CD1c-positive myeloid dendritic cell (primary cell): Measurements from ENCODE around the gene CEACAM8.
"Not testable (repeated sequence)": the region's sequence is repeated elsewhere in the genome, so short reads cannot be mapped to it uniquely, and the experiment has no call there.

Experiments used
- DNase-seq: peaks from one replicate; pipeline ENCODE4 v3.0.0-alpha.2; 2016; ENCODE audit errors: extremely low spot score

Gene CEACAM8

DNA sequence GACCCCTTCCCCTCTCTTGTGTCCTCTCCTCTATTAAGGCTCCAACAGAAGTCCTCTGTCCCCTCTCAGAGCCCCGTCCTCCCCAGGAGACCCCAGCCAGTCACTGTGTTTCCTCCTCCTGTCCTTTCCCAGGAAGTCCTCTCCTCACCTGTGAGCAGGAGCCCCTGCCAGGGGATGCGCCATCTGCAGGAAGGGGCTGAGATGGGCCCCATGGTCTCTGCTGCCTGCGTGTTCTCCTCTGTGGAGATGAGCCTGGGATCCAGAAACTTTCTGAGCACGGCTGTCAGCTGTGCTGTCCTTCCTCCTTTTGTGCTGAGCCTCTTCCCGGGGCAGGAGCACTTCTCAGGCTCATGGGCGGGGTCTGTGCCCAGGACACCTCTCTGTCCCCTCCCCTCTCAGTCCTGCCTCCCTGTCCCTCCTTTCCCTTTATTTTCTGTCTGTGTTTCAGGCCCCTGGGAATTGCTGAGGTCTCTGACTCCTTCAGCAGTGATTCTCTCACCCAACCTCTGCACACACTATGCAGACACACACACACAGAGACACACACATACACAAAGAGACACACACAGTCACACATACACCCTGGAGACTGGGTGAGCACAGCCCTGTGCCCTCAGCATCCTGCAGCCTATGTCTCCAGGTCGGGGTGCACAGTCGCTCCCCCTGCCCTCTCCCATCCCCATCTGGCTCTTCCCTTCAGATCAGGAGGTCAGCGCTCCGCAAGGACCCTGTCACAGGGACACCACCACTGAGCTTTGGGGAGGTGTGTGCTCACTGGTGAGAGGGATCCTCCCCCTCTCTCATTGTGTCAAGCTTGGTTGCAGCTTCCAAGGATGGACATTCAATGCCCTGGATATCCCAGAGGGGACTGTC, at the start of gene CEACAM8:
Gene CEACAM8 (minus strand): TSS at position 308 of the 873 bp plus-strand sequence. CDS start 96 bp downstream, at position 212.
- DNase-seq = no peak

DNA sequence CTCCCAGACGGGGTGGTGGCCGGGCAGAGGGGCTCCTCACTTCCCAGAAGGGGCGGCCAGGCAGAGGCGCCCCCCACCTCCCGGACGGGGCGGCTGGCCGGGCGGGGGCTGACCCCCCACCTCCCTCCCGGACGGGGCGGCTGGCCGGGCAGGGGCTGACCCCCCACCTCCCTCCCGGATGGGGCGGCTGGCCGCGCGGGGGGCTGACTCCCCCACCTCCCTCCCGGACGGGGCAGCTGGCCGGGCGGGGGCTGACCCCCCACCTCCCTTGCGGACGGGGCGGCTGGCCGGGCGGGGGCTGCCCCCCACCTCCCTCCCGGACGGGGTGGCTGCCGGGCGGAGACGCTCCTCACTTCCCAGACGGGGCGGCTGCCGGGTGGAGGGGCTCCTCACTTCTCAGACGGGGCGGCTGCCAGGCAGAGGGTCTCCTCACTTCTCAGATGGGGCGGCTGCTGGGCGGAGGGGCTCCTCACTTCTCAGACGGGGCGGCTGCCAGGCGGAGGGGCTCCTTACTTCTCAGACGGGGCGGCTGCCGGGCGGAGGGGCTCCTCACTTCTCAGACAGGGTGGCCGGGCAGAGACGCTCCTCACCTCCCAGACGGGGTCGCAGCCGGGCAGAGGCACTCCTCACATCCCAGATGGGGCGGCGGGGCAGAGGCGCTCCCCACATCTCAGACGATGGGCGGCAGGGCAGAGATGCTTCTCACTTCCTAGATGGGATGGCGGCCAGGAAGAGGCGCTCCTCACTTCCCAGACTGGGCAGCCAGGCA, 44.8 kb upstream of the CEACAM8 start:
- DNase-seq = not testable (repeated sequence)

DNA sequence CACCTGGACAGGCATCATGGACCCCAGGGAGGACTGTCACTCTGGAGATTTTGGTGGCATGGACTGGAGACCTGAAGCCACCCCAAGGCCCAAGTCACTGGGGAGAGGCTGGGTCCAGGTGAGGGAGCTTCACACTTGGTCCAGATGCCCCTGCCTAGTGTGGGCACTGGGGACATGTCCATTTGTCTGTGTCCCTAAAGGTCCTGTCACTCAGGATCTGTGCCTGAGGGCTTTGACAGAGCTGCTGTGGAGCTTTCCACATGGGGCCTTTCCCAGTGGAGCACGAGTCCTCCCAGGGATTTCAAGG, 40.5 kb upstream of the CEACAM8 start:
- no peak for DNase-seq

DNA sequence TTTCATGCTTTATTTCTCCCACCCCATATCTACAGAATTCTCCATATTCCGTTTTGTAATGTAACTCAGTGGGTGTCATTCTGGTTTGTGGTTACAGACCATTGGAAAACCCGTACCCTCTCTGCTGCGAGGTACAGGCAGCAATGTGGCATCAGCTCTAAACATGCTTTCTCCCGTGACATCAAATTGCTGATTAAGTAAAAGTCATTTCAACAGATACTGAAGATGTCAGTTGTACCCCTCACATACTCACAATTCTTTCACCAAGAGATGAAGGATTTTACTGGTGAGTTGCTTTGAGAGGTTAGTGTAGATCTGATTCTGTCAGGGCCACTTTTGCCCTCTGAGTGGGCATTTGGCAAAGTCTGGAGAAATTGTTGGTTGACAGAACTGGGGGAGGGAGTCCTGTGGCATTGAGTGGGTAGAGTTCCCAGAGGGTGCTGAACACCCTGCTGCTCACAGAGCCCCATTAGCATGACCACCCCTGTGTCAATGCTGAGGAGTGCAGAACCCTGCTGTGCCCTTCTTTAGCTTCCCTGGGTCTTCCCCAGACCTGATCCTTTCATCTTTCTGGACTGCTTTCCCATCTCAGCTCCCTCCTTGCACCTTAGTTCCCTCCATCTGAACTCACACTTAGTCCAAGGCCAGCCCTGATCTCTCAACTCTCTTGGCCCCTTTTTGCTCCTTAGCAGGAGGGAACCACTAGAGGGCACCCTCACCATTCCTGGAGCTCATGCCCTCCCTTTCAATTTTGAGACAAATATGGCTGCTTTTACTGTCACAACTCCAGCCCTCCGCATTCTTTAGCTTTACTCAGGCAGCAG, 39.9 kb upstream of the CEACAM8 start:
- peak; percentile 42 for DNase-seq

DNA sequence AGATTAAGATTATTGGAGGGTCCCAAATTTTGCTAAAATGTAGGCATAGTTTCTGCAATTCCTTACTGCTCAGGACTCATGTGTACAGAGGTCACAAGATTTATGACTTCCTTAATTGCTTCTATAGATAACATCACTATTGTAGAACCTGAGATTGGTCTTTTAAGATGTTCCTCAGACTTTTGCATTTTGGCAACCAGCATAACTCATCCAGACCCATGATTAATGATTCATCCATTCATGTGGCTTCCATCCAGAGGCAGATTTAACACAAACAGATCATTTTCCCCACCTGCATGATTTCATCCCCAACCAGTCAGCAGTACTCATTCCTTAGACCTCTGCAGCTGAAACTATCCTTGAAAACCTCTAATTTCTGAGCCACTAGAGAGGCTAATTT, 34.5 kb upstream of the CEACAM8 start:
- no peak for DNase-seq

DNA sequence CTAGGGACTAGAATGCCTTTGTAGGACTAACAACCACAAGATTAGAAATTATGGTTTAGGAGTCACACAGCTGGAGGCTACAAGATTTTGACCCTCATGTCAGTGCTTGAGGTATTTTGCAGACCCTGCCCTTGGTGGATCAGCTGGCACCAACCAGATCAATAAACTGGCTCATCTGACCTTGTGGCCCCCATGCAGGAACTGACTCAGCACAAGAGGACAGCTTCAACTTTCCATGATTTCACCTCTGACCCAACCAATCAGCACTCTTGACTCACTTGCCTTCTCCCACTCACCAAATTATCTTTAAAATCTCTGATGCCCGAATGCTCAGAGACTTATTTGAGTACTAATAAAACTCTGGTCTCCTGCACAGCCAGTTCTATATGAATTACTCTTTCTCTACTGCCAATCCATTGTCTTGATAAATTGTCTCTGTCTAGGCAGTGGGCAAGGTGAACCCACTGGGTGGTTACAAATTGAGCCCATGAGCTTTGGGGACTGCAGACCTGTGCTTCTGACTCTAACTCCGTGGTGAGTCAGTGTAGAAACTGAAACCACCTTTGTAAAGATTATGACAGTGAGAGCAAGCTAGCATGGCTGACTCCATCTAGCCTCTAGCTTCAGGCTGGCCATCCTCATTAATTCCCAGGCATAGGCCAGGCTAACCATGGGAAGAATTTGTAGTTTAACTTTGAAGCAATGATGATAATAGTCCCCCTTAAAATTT, 33.9 kb upstream of the CEACAM8 start:
- no peak for DNase-seq

DNA sequence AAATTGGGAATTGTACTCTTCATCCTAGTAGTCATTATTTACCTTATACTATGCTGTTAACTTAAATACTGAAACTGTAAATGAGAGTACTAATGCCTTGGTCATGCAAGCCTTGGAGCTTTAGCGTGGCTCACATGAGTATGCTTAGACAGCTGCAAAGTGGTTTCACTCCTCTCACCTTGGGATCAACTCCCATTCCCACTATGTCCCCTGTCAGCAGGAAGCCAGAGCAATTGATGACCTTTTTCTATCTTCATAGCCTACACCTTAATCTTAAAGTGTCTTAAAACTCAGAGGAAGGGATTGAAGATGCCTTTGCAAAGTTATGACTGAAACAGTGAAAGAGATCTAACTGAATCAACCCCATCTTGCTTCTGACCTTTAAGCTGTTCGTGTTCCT, 33.2 kb upstream of the CEACAM8 start:
- no peak for DNase-seq

DNA sequence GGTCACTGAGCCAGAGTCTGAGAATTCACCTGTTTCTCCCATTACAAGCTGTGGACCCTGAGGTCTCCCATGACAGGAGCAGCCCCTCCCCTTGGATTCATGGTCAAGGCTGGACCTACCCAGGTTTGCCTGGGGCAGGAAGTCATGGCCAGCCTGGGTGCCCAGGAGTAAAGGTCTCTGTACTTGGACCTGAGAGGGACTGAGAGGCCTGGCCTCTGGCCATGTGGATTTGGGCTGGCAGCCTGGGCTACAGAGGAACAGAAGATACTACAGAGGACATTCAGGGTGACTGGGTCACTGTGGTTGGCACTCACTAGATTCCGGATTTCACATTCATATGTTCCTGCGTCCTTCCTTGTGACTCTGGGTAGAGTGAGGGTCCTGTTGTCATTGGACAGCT, 31.5 kb upstream of the CEACAM8 start:
- no peak for DNase-seq

DNA sequence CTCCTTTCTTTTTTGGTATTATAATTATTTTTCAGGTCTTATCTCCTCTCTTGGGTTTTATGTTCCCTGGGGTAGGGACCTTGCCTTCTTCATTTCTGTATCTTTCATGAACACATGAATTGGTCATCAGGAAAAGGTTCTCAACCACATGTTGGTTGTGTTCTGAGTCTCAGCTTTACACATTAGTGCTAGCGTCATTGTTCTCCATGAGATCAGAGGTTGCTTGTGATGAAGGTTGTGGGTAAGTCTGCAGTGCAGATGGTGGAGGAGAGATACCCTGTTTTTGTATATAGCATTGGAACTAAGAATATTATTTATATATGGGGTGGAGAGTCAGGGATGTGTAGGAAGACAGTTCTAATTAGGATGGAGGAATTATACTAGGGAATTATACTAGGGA, 24.5 kb upstream of the CEACAM8 start:
- DNase-seq = no peak

DNA sequence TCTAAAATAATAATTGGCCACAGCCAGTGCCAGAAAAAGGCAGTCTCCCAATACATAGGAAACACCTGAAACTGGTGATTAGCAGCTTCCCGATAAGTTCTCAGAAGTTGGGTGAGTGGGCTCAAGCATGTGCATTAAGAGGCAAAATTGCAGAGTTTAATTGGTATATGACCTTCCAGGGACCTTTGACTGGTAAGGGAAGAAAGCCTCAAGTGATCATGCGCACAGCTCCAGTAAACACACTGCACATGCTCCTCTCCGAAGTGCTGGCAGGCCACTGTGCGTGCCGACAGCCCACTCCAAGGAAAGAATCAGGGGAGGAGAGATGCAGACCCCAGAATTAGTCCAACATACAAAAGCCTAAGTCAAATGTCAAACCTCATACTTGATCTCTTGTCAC, 18.9 kb upstream of the CEACAM8 start:
- DNase-seq = no peak

DNA sequence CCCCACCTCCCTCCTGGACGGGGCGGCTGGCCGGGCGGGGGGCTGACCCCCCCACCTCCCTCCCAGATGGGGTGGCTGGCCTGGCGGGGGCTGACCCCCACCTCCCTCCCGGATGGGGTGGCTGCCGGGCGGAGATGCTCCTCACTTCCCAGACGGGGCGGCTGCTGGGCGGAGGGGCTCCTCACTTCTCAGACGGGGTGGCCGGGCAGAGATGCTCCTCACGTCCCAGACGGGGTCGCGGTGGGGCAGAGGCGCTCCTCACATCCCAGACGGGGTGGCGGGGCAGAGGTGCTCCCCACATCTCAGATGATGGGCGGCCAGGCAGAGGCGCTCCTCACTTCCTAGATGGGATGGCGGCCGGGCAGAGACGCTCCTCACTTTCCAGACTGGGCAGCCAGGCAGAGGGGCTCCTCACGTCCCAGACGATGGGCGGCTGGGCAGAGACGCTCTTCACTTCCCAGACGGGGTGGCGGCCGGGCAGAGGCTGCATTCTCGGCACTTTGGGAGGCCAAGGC, 15.7 kb upstream of the CEACAM8 start:
- not testable (repeated sequence) for DNase-seq

DNA sequence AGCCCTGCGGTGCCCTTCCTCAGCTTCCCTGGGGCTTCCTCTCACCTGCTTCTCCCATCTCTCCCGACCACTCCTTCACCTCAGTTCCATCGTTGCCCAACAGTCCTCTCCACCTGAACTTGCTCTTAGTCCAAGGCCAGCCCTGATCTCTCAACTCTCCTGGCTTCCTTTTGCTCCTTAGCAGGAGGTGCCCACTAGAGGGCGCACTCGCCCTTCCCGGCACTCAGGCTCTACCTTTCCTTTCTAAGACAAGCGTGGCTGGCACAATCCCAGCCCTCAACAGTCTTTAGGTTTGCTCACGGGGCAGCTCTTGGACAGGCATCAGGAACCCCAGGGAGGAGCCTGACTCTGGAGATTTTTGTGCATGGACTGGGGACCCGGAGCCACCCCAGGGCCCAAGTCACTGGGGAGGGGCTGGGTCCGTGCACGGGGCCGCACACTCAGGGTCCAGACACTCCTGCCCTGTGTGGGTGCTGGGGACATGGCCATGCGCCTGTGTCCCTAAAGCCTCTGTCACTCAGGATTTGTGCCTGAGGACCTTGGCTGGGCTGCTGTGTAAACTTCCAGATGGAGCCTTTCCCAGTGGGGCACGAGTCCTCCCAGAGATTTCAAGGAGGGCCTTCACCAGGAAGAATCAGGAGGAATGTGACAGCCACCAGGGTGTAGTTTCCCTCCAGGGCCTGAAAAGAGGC, 12.1 kb upstream of the CEACAM8 start:
- DNase-seq = peak; percentile 64

DNA sequence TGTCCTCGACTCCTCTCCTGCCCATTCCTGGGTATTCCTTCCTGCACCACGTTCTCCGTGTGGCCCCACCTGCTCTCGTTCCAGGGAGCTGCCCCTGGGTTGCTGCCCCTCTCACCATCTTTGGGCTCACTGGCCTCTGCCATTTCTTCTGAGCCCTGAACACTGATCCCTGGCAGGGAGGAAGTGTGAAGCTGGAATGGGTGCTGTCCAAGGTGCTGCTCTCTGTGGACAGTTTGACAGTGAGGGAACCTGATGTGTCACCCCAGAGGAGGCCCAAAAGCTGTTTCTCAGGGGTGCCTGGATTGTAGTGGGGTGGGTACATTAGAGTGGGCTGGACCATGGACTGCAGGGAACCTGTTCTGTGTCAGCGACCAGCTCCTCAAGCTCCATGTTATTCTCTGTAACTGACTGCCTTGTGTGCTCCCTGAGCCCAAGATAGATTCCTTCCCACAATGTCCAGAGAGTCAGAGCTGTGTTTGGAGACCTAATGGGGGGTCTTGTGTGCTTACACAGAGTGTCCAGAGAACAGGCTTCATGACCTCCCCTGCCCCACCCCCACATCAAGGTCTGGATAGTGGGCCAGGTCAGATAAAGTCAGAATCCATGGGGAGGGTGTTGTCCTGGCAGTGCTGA, 7.2 kb upstream of the CEACAM8 start:
- peak; percentile 35 for DNase-seq

DNA sequence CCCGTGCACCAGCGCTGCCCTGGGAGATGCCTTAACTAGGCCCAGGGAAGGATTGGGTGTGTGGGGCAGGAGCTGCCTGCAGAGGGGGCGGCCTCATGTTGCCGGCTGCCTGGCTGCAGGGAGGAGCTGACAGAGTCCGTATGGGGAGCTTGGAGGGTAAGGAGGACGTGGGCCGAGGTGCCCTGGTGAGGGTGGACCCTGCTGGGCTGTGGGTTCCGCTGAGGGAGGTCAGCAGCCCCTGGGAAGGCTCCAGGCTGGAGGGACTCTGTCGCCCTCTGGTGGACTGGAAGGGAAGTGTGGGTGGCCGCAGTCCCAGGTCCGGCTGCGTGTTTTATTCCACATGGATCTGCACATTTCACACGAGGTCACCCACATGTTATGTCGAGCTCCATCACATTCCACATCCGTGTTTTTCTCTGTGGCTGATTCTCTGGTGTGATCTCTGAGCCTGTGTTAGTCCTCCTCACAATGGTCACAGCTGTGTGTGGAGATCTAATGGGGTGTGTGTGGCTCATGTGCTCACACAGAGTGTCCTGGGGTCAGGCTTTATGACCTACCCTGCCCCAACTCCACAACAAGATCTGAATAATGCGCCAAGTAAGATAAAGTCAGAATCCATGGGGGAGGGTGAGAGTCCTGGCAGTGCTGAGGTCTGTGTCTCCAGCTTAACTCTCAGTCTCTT, 1.8 kb upstream of the CEACAM8 start:
- DNase-seq = peak; percentile 54

DNA sequence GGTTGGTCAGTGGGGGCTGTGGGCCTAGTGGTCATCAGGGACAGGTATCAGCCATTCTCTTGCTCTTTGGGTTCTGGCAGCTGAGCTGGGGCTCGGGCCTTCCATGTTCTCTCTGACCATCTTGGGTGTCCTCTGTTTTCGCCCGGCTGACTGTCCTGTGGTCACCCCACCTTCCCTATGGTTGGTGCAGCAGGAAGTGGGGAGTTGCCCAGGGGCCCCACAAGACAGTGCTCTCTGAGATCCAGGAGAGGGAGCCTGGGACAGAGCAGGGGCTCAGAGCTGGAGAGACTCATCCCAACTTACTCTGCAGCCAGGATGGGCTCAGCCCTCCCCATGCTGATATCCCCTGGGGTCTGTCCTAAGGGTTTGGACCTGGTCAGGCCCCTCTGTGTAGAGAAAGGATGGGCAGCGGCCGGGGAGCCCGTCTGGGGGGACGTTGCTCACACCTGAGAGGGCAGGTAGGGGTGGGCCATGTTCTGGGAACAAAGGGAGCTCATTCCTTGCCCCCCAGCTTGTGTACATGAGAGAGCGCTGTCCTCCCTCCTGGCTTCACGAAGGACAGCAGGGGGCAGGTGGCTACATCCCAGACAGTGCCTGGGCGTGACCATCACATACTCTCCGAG, 937 bp upstream of the CEACAM8 start:
- no peak for DNase-seq

DNA sequence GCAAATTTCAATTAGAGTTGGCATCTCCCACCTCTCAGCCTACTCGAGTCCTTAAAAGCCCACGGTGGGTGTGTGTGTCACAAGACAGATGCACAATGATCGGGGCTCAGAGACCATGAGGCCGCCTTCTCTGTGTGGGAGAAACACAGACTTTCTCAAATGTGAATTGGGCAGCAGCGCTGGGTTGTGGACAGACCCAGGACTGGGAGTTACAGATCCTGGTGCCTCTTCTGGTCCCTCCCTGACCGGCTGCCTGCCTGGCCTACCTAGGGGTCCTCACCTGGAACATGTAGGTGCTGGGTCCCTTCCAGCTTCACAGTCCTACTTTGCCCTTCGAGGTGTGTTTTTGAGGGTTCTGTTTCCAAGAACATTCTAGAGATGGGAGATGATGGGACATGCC, 4.9 kb downstream of the CEACAM8 start:
- DNase-seq = no peak

DNA sequence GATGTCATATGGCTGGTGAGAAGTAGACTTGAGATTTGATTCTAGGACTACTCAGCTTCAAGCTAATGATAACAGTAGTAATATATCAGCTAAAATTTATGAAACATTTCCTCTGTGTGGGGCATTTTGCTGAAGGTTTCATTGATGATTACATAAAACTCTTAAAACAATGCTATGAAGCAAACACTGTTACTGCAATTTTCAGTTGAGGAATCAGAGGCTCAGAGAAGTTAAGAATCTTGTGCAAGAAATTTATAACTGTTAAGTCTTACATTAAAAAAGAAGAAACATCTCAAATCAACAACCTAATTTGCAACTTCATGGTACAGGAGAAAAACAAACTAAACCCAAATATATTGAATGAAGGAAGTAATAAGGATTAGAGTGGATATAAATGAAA, 10.3 kb downstream of the CEACAM8 start:
- no peak for DNase-seq

DNA sequence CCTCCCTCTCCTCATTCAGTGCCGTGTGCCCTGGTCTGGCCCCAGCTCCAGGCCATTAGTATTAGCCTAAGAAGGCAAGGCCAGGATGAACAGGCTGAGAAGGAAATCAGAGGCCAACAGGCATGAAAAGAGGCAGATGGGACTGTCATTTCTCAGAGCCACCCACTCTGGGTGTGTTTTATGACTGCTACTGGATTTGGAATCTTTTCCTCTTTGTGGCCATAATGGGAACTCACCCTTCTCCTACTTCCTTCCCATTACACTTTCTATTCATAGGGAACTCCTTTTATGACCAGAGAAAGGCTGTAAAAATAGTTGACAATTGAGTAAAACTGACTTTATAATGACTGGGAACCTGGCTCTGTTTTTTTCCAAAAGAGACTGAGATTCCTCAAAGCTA, 17.7 kb downstream of the CEACAM8 start:
- DNase-seq = peak; percentile 50

DNA sequence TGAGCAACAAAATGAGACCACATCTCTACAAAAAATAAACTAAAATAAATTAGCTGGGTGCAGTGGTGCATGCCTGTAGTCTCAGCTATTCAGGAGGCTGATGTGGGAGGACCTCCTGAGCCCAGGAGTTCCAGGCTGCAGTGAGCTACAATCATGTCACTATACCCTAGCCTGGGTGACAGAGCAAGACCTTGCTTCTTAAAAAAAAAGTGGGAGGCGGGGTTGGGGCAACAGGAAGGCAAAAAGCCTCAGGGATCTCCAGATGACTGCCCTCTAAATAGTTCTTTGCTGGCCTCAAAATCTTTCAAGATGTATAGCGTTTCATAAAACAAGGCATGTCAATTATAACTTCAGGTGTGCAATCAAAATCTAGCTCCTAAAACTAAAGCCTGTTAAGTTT, 18.5 kb downstream of the CEACAM8 start:
- DNase-seq = no peak
